HCT116 (cell line): ENCODE results near the gene TCP11L1. TPM values are rescaled to one million over a fixed set of nuclear protein-coding genes. Genes with fewer than 3 reads are reported as not detected.

Source experiments
- ATAC-seq: fragments of 200-7000 bp; cut with Tn5 transposase; 2 replicates; pipeline ENCODE4 v1.9.1; 2020; ENCODE audit warnings: mild to moderate bottlenecking, moderate library complexity
- BruUV-seq: library from RNA; stranded (reverse); fragments of 400-500 nt; replicated peaks from 2 replicates; lab custom pipeline; 2021; lab: Mats Ljungman, UMichigan
- CTCF ChIA-PET: fragments of 300-600 bp; sonication (Branson Sonifier 250); formaldehyde crosslinking; loops from one replicate; lab custom pipeline; 2021; ENCODE audit warnings: antibody characterized with exemption; lab: Charles Lee
- POLR2A ChIA-PET: fragments of 300-600, 350-600 bp; sonication (Branson Sonifier 250); formaldehyde crosslinking; loops from one replicate; lab custom pipeline; 2021; ENCODE audit warnings: antibody characterized with exemption; lab: Charles Lee
- RAD21 ChIA-PET, 2 experiments: fragments of 300-600 bp; sonication (Branson Sonifier 250); formaldehyde crosslinking; loops; one replicate each; lab custom pipeline; 2023; ENCODE audit warnings: low total read pairs in 2 of 2; ENCODE audit not compliant: uncharacterized antibody in 2 of 2, unreplicated experiment in 2 of 2, low non-redundant PET in 1 of 2; lab: Charles Lee
- DNase-seq: peaks from one replicate; pipeline ENCODE4 v3.0.0-alpha.2; 2010; ENCODE audit warnings: low read depth, low spot score
- H2AFZ ChIP-seq: fragments of 200-600 bp; shearing (Covaris generic), sonication (generic); 2 replicates; pipeline ENCODE4 v1.6.1; 2017; ENCODE audit warnings: low read depth, mixed run types, mixed read lengths, antibody characterized with exemption, low read length; ENCODE audit not compliant: poor library complexity, severe bottlenecking
- H3K27ac ChIP-seq: 2 replicates; pipeline ENCODE4 v1.5.1; 2012; ENCODE audit warnings: low read depth, low read length
- H3K27me3 ChIP-seq: fragments of 200-600 bp; sonication (generic); 2 replicates; pipeline ENCODE4 v1.6.1; 2016; ENCODE audit warnings: mixed run types, low read length, mixed read lengths; ENCODE audit not compliant: insufficient read depth
- H3K36me3 ChIP-seq, 2 experiments: fragments of 200-500 bp in 1 of 2; fragments of 200-600 bp in 1 of 2; sonication (Bioruptor generic) in 1 of 2; sonication (generic) in 1 of 2; 2 replicates each; pipeline versions ENCODE4 v1.5.1 to v1.6.1; 2014 to 2016; ENCODE audit warnings: low read length in 2 of 2, inconsistent platforms in 1 of 2, mixed read lengths in 1 of 2, mixed run types in 1 of 2; ENCODE audit not compliant: insufficient read depth in 2 of 2, control insufficient read depth in 1 of 2
- H3K4me1 ChIP-seq, 2 experiments: fragments of 200-600 bp in 1 of 2; sonication (generic) in 1 of 2; 2 replicates each; pipeline versions ENCODE4 v1.5.1 to v1.6.1; 2012 to 2017; ENCODE audit warnings: low read length in 2 of 2, inconsistent platforms in 1 of 2, mild to moderate bottlenecking in 1 of 2, mixed read lengths in 1 of 2, mixed run types in 1 of 2, moderate library complexity in 1 of 2; ENCODE audit not compliant: insufficient read depth in 2 of 2, control insufficient read depth in 1 of 2
- H3K4me2 ChIP-seq: fragments of 200-600 bp; sonication (generic); 2 replicates; pipeline ENCODE4 v1.6.1; 2017; ENCODE audit warnings: mixed run types, low read length, mixed read lengths
- H3K4me3 ChIP-seq, 2 experiments: fragments of 200-600 bp in 1 of 2; sonication (generic) in 1 of 2; replicated peaks in 1 of 2; 2 replicates each; pipeline ENCODE4 v1.5.1; 2011 to 2016; ENCODE audit warnings: low read length in 2 of 2, control low read depth in 1 of 2, low read depth in 1 of 2, mild to moderate bottlenecking in 1 of 2, mixed read lengths in 1 of 2, mixed run types in 1 of 2
- H3K79me2 ChIP-seq: fragments of 200-600 bp; sonication (generic); 2 replicates; pipeline ENCODE4 v1.6.1; 2017; ENCODE audit warnings: mild to moderate bottlenecking, mixed run types, low read length, moderate library complexity, mixed read lengths; ENCODE audit not compliant: insufficient read depth
- H3K9ac ChIP-seq: fragments of 200-600 bp; sonication (generic); 2 replicates; pipeline ENCODE4 v1.6.1; 2016; ENCODE audit warnings: low read length, mixed read lengths
- H3K9me2 ChIP-seq: fragments of 200-600 bp; sonication (generic), shearing (Covaris generic); 2 replicates; pipeline ENCODE4 v1.6.1; 2017; ENCODE audit warnings: mixed run types, mild to moderate bottlenecking, moderate library complexity; ENCODE audit not compliant: insufficient read depth
- H3K9me3 ChIP-seq, 2 experiments: fragments of 200-500 bp in 1 of 2; fragments of 200-600 bp in 1 of 2; sonication (Bioruptor generic) in 1 of 2; sonication (generic) in 1 of 2; 2 replicates each; pipeline ENCODE4 v1.6.1; 2014 to 2017; ENCODE audit warnings: low read length in 2 of 2, mixed read lengths in 2 of 2, inconsistent platforms in 1 of 2, low read depth in 1 of 2, mild to moderate bottlenecking in 1 of 2, mixed run types in 1 of 2, moderate library complexity in 1 of 2; ENCODE audit not compliant: control insufficient read depth in 1 of 2, insufficient read depth in 1 of 2
- H4K20me1 ChIP-seq: fragments of 200-600 bp; sonication (generic), shearing (Covaris generic); 2 replicates; pipeline ENCODE4 v1.6.1; 2017; ENCODE audit warnings: mixed run types, mild to moderate bottlenecking, moderate library complexity; ENCODE audit not compliant: insufficient read depth
- CBX3 ChIP-seq: IDR thresholded peaks from 2 replicates; pipeline ENCODE4 v1.6.1; 2012; ENCODE audit warnings: low read depth
- CEBPB ChIP-seq: IDR thresholded peaks from 2 replicates; pipeline ENCODE4 v1.6.1; 2012; ENCODE audit warnings: low read depth
- EZH2 ChIP-seq: fragments of 200-600 bp; sonication (generic); IDR thresholded peaks from 2 replicates; pipeline ENCODE4 v1.6.1; 2017; ENCODE audit warnings: antibody characterized with exemption, mixed run types
- FOSL1 ChIP-seq: IDR thresholded peaks from 2 replicates; pipeline ENCODE4 v1.6.1; 2012; ENCODE audit warnings: low read depth
- MAX ChIP-seq: IDR thresholded peaks from 2 replicates; pipeline ENCODE4 v1.6.1; 2012
- POLR2A ChIP-seq: IDR thresholded peaks from 2 replicates; pipeline ENCODE4 v1.7.0; 2011; ENCODE audit warnings: borderline replicate concordance; ENCODE audit not compliant: insufficient read depth, insufficient read length; ENCODE audit errors: extremely low read depth
- POLR2AphosphoS5 ChIP-seq: IDR thresholded peaks from 2 replicates; pipeline ENCODE4 v1.6.1; 2011; ENCODE audit warnings: mild to moderate bottlenecking, low read depth, low read length, moderate library complexity
- RAD21 ChIP-seq: IDR thresholded peaks from 2 replicates; pipeline ENCODE4 v1.6.1; 2012; ENCODE audit warnings: low read depth, mild to moderate bottlenecking
- SIN3A ChIP-seq: IDR thresholded peaks from 2 replicates; pipeline ENCODE4 v1.6.1; 2012; ENCODE audit warnings: low read depth
- SP1 ChIP-seq: IDR thresholded peaks from 2 replicates; pipeline ENCODE4 v1.6.1; 2012; ENCODE audit warnings: low read depth
- SRF ChIP-seq: IDR thresholded peaks from 2 replicates; pipeline ENCODE4 v1.6.1; 2012; ENCODE audit warnings: low read depth
- YY1 ChIP-seq: IDR thresholded peaks from 2 replicates; pipeline ENCODE4 v1.6.1; 2011; ENCODE audit warnings: low read length, low read depth, moderate library complexity, mild to moderate bottlenecking; ENCODE audit not compliant: insufficient replicate concordance; ENCODE audit errors: extremely low read depth
- ZNF274 ChIP-seq: fragments of 200-500 bp; sonication (Bioruptor generic); IDR thresholded peaks from 2 replicates; pipeline ENCODE4 v1.6.1; 2014; ENCODE audit warnings: mild to moderate bottlenecking, low read depth, low read length, inconsistent platforms
- intact Hi-C: fragments of 100-400 bp; cut with micrococcal nuclease; formaldehyde crosslinking; loops from 2 replicates; pipeline ENCODE4 v1.10.0; 2022
- total RNA-seq: library from RNA; stranded (reverse); gene quantifications from one replicate; pipeline ENCODE4 v1.2.1, GENCODE V29; 2021; ENCODE audit not compliant: unreplicated experiment
- TF ChIP-seq, protein P1 (sequence below): IDR thresholded peaks from 2 replicates; pipeline ENCODE4 v1.6.1; 2011; ENCODE audit warnings: mild to moderate bottlenecking, low read length, moderate library complexity; ENCODE audit not compliant: insufficient replicate concordance; ENCODE audit errors: extremely low read depth
- TF ChIP-seq, protein P2 (sequence below): IDR thresholded peaks from 2 replicates; pipeline ENCODE4 v1.6.1; 2012; ENCODE audit warnings: low read depth

Gene TCP11L1
- total RNA-seq, 1 experiment from 2014 or later, result 12.0 TPM

- H2AFZ ChIP-seq, result no peak overlapping the region
- ATAC-seq (no peak), DNase-seq (no peak)
- no peak overlapping the region for H3K4me3 ChIP-seq
- H3K9me2 ChIP-seq, result no peaks in the 10 kb centered on the region
- ChIA-PET RAD21 (no interaction called here), CTCF (no interaction called here), POLR2A (interaction anchor here (0.5 to 1.5 kb wide), 3 partner anchors 10 to 207 kb away, joined by 3 to 4 read pairs (median 3); partner anchors contain the start of gene TCP11L1)
- no peaks in the 10 kb centered on the region for H3K9me3 ChIP-seq
- no peak overlapping the region for H3K9ac ChIP-seq
- H3K79me2 ChIP-seq, result 0 out of 2 replicates have a peak, but pooled peaks cover 14% of the 10 kb centered on the region
- TF ChIP-seq SIN3A (no peak), POLR2A (no peak), SP1 (no peak), YY1 (no peak), CBX3 (no peak), MAX (no peak), RAD21 (no peak), CEBPB (no peak), POLR2AphosphoS5 (no peak), EZH2 (no peak), SRF (no peak), FOSL1 (no peak), ZNF274 (no peak)
- TF ChIP-seq, protein P1, sequence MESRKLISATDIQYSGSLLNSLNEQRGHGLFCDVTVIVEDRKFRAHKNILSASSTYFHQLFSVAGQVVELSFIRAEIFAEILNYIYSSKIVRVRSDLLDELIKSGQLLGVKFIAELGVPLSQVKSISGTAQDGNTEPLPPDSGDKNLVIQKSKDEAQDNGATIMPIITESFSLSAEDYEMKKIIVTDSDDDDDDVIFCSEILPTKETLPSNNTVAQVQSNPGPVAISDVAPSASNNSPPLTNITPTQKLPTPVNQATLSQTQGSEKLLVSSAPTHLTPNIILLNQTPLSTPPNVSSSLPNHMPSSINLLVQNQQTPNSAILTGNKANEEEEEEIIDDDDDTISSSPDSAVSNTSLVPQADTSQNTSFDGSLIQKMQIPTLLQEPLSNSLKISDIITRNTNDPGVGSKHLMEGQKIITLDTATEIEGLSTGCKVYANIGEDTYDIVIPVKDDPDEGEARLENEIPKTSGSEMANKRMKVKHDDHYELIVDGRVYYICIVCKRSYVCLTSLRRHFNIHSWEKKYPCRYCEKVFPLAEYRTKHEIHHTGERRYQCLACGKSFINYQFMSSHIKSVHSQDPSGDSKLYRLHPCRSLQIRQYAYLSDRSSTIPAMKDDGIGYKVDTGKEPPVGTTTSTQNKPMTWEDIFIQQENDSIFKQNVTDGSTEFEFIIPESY, result no peak
- TF ChIP-seq, protein P2, sequence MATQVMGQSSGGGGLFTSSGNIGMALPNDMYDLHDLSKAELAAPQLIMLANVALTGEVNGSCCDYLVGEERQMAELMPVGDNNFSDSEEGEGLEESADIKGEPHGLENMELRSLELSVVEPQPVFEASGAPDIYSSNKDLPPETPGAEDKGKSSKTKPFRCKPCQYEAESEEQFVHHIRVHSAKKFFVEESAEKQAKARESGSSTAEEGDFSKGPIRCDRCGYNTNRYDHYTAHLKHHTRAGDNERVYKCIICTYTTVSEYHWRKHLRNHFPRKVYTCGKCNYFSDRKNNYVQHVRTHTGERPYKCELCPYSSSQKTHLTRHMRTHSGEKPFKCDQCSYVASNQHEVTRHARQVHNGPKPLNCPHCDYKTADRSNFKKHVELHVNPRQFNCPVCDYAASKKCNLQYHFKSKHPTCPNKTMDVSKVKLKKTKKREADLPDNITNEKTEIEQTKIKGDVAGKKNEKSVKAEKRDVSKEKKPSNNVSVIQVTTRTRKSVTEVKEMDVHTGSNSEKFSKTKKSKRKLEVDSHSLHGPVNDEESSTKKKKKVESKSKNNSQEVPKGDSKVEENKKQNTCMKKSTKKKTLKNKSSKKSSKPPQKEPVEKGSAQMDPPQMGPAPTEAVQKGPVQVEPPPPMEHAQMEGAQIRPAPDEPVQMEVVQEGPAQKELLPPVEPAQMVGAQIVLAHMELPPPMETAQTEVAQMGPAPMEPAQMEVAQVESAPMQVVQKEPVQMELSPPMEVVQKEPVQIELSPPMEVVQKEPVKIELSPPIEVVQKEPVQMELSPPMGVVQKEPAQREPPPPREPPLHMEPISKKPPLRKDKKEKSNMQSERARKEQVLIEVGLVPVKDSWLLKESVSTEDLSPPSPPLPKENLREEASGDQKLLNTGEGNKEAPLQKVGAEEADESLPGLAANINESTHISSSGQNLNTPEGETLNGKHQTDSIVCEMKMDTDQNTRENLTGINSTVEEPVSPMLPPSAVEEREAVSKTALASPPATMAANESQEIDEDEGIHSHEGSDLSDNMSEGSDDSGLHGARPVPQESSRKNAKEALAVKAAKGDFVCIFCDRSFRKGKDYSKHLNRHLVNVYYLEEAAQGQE, result no peak
- no peak overlapping the region for H3K27ac ChIP-seq
- H3K4me2 ChIP-seq, result no peak overlapping the region
- peaks cover 0 to under 1% of the 10 kb centered on the region in 2 experiments; a peak in 2 of 4 replicates for H3K4me1 ChIP-seq
- H3K27me3 ChIP-seq, result no peaks in the 10 kb centered on the region
- H4K20me1 ChIP-seq, result no peaks in the 10 kb centered on the region
- no TSS peak for BruUV-seq
- intact Hi-C loops, result no loop called here
- no peaks in the 10 kb centered on the region for H3K36me3 ChIP-seq
Observed at GRCh38 chr11:33021937-33022336, 17.4 kb upstream of the TCP11L1 start.
